ENCODE results near the gene SYN1. TPM values are rescaled to one million over a fixed set of nuclear protein-coding genes. Genes with fewer than 3 reads are reported as not detected.
A peak's percentile ranks its signal among the peaks of the same experiment; 100 is the strongest.

The SYN1 gene
- polyA plus RNA-seq, 3 donors = 0.11 to 4.0 (median 0.29) TPM

DNA sequence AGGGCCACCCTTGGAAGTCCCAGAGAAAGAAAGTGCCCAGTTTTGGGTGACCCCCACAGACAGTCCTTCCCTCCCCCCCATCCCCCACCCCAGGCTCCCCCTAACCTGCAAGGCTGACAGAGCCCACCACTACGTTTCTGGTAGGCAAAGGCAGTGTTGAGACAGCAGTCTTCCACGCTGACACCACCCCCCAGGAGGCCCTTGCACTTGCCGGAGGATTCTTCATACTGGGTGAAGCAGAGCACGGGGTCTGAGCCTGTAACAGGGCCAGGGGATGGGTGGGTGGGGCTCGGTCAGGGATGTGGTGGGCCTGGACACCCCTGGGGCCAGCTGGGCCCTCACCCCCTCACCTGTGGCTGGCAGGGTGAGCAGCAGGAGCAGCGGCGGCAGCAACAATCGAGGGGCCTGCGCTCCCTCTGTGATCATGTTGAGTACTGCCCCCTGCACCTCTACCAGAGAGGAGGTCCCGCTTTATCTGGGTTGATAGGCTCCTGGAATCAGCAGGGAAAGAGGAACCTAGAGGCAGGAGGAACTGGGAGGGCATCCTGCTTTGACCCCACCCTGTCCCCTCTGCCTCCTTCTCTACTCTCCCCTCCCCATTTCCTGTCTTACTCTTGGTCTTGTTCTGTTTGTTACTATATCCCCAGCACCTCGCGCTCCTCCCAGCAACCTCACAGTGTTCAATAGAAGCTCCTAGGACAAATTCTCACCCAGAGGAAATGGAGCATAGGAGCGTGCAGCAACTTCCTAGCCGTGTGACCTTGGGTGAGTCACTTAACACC lies 10.0 kb upstream of the SYN1 start, which contains the start of gene CFP:
Gene CFP, minus strand, starts transcription at position 512 of the 782 bp plus-strand sequence. Its CDS starts 86 bp downstream, at position 426.
- H3K36me3 ChIP-seq (replicated peaks in 1 of 2; ENCODE audit: control insufficient read depth in 1 of 2, insufficient read depth in 2 of 2, low read length in 2 of 2) = peaks cover 36 to 37% of the 10 kb centered on the region in 2 donors
- H4K20me1 ChIP-seq (ENCODE audit: insufficient read depth, low read length) = peaks cover 37% of the 10 kb centered on the region
- Mint-ChIP-seq H3K36me3 (peaks cover 35 to 42% of the 10 kb centered on the region in 2 donors), H3K9me3 (peaks cover 0 to 3% (median 0%) of the 10 kb centered on the region in 7 donors), H3K27me3 (ENCODE audit: low read depth in 3 of 3) (peaks cover 0 to 3% (median 0%) of the 10 kb centered on the region in 3 donors), H3K27ac (peak within 1 kb of the TSS in 6 of 7 donors; percentile 90 to 97 (median 95)), H3K4me3 (peak within 1 kb of the TSS; percentile 82 to 92), H3K4me1 (peaks cover 60% of the 10 kb centered on the region)
- H3K9me3 ChIP-seq (replicated peaks in 1 of 2; ENCODE audit: control insufficient read depth in 1 of 2, insufficient read depth in 1 of 2, low read length in 2 of 2) = no peaks in the 10 kb centered on the region
- WGBS (ENCODE audit: insufficient coverage) = 0% methylated on average over 1 of the region's 14 CpGs
- H3K9ac ChIP-seq (ENCODE audit: insufficient read depth, low read length, poor library complexity, severe bottlenecking) = peak within 1 kb of the TSS; percentile 66
- H3K4me3 ChIP-seq (replicated peaks in 1 of 3; ENCODE audit: low read depth in 2 of 3, low read length in 3 of 3) = peak within 1 kb of the TSS; percentile 70 to 90 (median 79)
- H2AFZ ChIP-seq (ENCODE audit: insufficient read depth, low read depth, low read length, poor library complexity, severe bottlenecking) = no peak within 1 kb of the TSS
- H3K4me2 ChIP-seq (replicated peaks; ENCODE audit: extremely low read depth, low read length, poor library complexity, severe bottlenecking) = peak within 1 kb of the TSS; percentile 75
- peak in 2 of 3 donors; percentile 50 to 52 for DNase-seq
- peaks cover 38% of the 10 kb centered on the region for H3K79me2 ChIP-seq (ENCODE audit: insufficient read depth, low read length)
- TF ChIP-seq, protein P1, sequence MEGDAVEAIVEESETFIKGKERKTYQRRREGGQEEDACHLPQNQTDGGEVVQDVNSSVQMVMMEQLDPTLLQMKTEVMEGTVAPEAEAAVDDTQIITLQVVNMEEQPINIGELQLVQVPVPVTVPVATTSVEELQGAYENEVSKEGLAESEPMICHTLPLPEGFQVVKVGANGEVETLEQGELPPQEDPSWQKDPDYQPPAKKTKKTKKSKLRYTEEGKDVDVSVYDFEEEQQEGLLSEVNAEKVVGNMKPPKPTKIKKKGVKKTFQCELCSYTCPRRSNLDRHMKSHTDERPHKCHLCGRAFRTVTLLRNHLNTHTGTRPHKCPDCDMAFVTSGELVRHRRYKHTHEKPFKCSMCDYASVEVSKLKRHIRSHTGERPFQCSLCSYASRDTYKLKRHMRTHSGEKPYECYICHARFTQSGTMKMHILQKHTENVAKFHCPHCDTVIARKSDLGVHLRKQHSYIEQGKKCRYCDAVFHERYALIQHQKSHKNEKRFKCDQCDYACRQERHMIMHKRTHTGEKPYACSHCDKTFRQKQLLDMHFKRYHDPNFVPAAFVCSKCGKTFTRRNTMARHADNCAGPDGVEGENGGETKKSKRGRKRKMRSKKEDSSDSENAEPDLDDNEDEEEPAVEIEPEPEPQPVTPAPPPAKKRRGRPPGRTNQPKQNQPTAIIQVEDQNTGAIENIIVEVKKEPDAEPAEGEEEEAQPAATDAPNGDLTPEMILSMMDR (IDR thresholded peaks at IDR 0.05) = no peak
- H3K27me3 ChIP-seq (ENCODE audit: control insufficient read depth in 2 of 2, insufficient read depth in 2 of 2, low read length in 2 of 2) = no peaks in the 10 kb centered on the region
- peak within 1 kb of the TSS; percentile 88 to 96 for H3K27ac ChIP-seq (ENCODE audit: low read depth in 1 of 2, low read length in 2 of 2)
- intact Hi-C loops (cut with micrococcal nuclease) = loop anchor here (5.0 kb wide), 3 partner anchors 42 to 52 kb away; partner anchors contain the start of gene TIMP1 (in 1 of the 2)
- peaks cover 89 to 92% of the 10 kb centered on the region in 2 donors for H3K4me1 ChIP-seq (ENCODE audit: control insufficient read depth in 1 of 2, insufficient read depth in 2 of 2, low read length in 2 of 2)

DNA sequence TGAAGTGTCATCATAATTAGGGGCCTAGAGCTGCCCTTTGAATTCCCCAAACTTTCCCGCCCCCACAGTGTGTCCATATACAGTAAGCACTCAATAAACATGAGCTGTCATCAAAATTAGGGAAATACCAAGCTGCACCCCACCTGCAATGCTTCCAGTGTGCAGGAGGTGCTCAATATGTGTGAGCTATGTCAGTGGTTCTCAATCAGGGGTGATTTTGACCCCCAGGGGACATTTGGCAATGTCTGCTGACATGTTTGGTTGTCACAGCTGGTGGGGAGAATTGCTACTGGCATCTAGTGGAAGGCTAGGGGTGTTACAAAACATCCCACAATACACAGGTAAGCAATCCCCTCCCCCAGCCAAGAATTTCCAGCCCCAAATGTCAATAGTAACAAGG lies 9.3 kb upstream of the SYN1 start:
- Histone ChIP-seq H3K27me3 (ENCODE audit: control insufficient read depth in 2 of 2, insufficient read depth in 2 of 2, low read length in 2 of 2) (no peaks in the 10 kb centered on the region), H3K79me2 (ENCODE audit: insufficient read depth, low read length) (peaks cover 38% of the 10 kb centered on the region), H3K36me3 (replicated peaks in 1 of 2; ENCODE audit: control insufficient read depth in 1 of 2, insufficient read depth in 2 of 2, low read length in 2 of 2) (peaks cover 38 to 39% of the 10 kb centered on the region in 2 donors), H2AFZ (ENCODE audit: insufficient read depth, low read depth, low read length, poor library complexity, severe bottlenecking) (no peak overlapping the region), H3K9me3 (replicated peaks in 1 of 2; ENCODE audit: control insufficient read depth in 1 of 2, insufficient read depth in 1 of 2, low read length in 2 of 2) (no peaks in the 10 kb centered on the region), H3K4me3 (replicated peaks in 1 of 3; ENCODE audit: low read depth in 2 of 3, low read length in 3 of 3) (peak overlapping the region; percentile 70 to 90 (median 79)), H3K4me2 (replicated peaks; ENCODE audit: extremely low read depth, low read length, poor library complexity, severe bottlenecking) (peak overlapping the region; percentile 75), H3K9ac (ENCODE audit: insufficient read depth, low read length, poor library complexity, severe bottlenecking) (peak overlapping the region; percentile 66), H3K27ac (ENCODE audit: low read depth in 1 of 2, low read length in 2 of 2) (peak overlapping the region; percentile 88 to 96), H4K20me1 (ENCODE audit: insufficient read depth, low read length) (peaks cover 44% of the 10 kb centered on the region), H3K4me1 (ENCODE audit: control insufficient read depth in 1 of 2, insufficient read depth in 2 of 2, low read length in 2 of 2) (peaks cover 87 to 92% of the 10 kb centered on the region in 2 donors)
- Mint-ChIP-seq H3K36me3 (peaks cover 38 to 46% of the 10 kb centered on the region in 2 donors), H3K9me3 (peaks cover 0 to 3% (median 0%) of the 10 kb centered on the region in 7 donors), H3K27ac (peak overlapping the region in 6 of 7 donors; percentile 73 to 95 (median 83)), H3K4me1 (peaks cover 64% of the 10 kb centered on the region), H3K4me3 (peak overlapping the region; percentile 82 to 92), H3K27me3 (ENCODE audit: low read depth in 3 of 3) (peaks cover 0 to 3% (median 2%) of the 10 kb centered on the region in 3 donors)
- intact Hi-C loops (cut with micrococcal nuclease) = loop anchor here in 1 of 2 donors (5.0 kb wide), 1 partner anchor 42 kb away; no protein-coding TSS in a partner anchor
- DNase-seq = peak in 1 of 3 donors; percentile 54
- WGBS (ENCODE audit: insufficient coverage) = no CpG with 5 or more reads among the region's 1 CpG
- TF ChIP-seq, protein P1 (IDR thresholded peaks at IDR 0.05) = no peak

All from CD14-positive monocyte (primary cell).